Middle frontal gyrus (tissue), 1 donor: ENCODE measurements around the gene ATP2A3.
A peak's percentile ranks its signal among the peaks of the same experiment; 100 is the strongest.

Experiments used
- DNase-seq: peaks from one replicate; pipeline ENCODE4 v3.0.0-alpha.2; 2015; ENCODE audit warnings: low spot score; ENCODE audit errors: extremely low spot score

ATP2A3 gene

DNA sequence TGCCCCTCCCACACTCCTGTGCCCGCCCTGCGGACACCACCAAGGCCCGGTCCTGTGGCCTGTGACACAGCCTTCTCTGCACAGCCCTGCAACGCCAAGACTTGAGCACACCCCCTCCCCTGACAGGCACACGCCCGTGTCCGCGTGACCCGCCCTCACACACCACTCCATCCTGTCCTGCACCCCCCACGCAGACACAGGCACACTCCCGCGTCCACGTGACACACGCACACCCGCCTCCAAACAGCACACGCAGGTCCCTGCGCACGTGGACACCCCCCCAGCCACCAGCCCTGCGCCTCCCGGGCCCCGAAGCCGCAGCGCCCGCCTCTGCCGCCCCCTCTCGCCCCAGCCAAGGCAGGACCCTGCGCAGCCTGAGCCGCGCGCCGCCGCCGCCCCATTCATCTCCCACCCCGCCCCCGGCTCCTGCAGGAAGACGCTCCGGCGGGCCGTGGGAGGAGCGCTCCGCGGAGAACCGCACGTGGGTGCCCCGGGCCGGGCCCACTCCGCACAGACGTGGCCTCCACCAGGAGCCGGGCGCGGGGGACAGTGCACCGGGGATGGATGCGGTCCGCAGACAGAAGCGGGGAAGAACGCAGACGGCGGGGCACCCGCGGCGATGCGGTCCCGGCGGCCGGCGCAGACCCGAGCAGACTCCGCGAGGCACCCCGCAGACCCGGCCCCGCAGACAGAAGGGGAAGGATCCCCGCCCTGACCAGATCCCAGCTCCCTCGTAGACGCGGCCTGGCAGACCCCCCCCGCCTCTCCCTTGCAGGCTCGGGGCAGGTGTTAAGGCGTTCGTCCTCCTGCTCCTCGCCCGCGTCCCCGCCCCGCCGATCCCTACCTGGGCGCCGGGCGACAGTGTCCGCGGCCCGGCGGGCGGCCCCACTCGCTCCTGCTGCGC, 71.9 kb downstream of the ATP2A3 start:
- peak; percentile 29 for DNase-seq

GRCh38 chr17:3891626-3892094, 72.6 kb downstream of the ATP2A3 start:
- no peak for DNase-seq

DNA sequence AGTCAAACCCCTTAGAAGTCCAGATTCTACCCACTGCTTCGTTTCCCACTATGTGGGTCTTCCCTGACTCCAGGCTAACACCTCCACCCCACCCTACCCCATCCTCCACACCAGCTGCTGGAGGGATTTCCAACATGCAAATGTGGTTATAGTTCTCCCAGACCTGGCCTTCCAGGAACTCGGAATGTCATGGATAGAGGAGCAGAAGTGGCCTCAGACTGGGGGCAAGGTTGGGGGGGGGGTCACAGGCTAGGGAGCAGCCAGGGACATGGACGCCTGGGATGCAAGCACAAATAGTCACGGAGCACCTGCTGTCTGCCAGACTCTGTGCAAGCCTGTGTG, 73.4 kb downstream of the ATP2A3 start:
- DNase-seq = no peak

- DNase-seq = no peak
Measured at GRCh38 chr17:3890082-3890877, 74.0 kb downstream of the ATP2A3 start.

DNA sequence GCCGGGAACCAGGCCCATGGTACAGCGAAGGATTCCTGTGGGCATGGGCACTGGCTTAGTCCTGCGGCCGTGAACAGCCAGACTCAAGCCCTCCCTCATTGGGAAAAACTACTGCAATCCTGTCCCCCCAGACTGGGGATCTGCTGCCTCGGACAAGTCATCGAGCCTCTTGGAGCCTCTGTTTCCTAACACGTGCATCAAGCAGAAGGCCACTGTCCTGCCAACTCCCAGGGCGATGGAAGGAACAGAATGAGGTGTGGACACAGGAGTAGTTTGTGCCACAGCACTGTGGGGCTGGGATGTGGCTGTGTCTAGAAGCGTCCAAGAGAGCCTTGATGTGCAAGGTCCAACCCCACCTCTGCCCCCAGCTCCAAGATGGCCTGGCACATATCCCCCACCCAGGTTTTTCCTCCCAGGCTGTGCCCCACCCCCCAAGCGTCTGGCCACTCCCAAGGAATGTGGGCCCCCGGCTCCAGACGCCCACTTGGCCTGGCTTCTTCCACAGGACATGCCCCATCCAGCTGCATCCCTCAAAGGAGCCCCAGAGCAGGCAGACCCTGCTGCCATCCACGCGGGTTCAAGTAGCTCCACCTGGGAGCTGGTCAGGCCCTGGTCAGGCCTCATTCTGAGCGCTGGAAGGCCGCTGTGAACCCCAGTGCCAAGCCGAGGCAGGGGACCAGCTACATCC, 74.8 kb downstream of the ATP2A3 start:
- DNase-seq = no peak

DNA sequence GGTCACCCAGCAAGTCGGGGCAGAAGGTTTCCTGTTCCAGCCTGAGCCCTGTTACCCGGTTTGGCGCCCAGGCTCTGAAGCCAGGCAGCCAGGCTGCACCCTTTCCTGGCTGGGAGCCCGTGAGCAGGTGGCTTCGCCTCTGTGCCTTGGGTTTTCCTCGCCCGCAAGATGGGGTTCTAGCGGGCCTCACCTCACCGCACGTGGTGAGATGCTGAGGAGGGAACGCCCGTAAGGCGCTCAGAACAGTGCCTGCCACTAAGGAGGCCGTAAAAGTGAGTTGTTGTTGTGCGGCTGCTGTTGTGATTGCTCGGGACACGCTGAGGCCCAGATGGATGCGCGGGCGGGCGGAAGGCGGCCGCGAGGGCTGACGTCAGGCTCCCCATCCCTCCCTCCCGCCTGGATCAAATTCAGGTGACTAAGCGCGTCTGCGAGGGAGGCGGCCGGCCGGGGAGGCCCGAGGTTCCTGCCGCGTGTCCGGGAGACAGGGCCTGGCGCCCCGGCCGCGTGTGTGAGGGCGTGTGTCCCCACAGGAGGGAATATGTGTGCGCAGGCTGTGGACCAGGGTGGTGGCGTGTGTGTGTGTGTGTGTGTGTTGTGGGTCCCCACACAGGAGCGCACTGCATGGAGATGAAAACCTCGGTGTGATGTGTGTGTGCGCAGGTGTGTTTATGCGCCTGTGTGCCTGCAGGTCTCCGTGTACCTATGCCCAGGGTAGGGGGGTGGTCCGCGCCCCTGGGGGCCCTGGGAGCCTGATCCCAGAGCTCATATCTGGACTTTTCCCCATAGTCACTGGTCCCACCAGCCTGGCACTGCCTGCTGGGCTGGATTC, 75.7 kb downstream of the ATP2A3 start:
- peak; percentile 67 for DNase-seq

DNA sequence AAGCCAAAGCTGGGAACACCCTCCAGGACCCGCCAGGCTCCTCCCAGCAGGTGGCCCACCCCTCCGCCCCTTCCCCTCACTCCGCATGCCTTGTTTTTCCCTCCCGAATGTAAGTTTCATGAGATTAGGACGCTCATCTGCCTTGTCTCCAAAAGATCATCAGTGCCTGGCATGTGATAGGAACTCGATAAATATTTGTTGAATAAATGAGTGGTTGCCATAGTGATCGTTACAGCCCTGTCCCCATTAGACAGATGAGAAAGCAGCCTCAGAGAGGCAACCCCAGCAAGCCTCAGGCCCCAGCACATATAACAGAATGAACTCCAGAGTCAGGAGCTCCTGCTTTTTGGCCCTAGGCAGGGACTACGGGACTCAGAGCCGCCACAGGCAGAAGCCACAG, 76.4 kb downstream of the ATP2A3 start:
- no peak for DNase-seq

DNA sequence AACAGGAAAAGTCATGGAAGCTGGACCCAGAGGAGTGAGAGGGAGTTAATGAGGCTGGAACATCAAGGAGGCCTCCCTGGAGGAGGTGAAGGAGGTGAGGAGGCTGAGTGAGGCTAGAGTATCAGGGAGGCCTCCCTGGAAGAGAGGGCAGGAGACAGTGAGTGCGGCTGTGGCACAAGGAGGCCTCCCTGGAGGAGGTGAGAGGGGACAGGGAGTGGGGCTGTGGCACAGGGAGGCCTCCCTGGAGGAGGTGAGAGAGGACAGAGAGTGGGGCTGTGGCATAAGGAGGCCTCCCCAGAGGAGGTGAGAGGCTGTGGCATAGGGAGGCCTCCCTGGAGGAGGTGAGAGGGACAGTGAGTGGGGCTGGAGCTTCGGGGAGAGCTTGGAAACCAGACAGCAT, 76.8 kb downstream of the ATP2A3 start:
- DNase-seq = no peak

DNA sequence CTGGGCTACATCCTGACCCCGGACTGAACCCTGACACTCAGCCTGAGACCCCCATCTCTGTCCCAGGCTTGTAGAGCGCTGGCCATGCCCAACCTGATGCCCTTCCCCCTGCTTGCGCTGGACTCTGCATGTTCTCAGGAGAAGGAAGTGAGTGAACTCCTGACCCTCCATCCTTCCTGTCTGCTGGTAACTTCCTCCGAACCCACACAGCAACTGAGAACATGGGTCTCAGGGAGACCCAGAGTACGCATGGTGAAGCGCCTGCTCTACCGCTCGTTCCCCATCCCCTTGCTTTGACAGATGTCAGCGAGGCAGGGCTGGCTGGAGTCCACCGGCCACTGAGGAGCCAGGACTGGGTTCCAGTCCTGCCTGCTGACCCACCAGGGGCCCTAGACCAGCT, 77.5 kb downstream of the ATP2A3 start:
- DNase-seq = no peak

DNA sequence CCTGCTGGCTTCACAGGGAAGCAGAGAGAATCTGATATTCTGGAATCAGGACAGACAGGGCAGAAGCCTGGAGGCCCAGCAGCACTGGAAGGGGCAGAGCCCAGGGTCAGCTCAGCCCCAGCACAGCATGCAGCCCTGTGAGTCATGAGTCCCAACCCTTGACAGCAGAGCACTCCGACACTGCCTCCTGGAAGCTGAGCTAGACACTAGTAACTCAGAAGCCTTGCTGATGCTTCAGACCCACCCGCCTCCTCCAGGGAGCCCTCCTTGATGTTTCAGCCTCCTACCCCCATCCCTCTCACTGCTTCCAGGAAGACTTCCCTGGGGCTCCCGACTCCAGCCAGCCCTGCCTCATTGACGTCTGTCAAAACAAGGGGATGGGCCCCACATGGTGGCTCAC, 78.3 kb downstream of the ATP2A3 start:
- no peak for DNase-seq

DNA sequence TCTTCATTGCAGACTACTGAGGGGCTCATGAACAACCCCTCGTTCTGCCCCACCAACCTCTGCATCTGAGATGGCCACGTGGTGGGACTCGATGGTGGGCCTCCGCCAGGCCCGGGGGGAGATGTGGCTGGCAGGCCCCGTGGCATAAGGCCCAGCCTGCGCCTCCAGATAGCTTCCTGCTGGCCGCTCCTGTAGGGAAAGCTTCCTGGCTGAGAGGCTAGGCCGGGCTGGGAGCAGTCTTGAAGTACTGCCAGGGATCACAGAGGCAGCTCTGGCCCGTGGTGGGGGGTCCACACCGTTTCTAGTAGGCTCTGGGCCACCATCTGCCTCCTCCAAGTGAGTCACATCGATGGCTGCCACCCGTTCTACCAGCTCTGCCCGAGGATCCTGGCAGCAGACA, 79.0 kb downstream of the ATP2A3 start:
- no peak for DNase-seq

DNA sequence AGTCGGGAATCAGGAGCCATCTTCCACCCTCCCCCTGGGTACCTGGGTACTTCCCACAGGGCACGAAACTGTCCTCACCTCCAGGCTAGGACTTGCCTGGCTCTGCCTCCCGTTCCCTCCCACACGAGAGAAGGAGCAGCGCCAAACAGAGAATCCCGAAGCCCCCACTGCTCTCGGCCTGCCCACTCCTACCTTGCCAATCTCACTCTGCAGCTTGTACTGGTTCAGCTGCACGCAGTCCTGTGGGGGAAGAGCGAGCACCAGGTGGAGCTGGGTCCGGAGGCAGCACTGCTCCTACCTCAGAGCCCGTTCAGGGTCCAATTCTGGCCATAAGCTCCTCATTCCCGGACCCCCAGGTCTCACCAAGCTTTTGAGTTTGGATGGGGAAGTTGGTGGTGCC, 80.0 kb downstream of the ATP2A3 start:
- no peak for DNase-seq

- DNase-seq = no peak
Measured at GRCh38 chr17:3882276-3882675, 82.0 kb downstream of the ATP2A3 start.

DNA sequence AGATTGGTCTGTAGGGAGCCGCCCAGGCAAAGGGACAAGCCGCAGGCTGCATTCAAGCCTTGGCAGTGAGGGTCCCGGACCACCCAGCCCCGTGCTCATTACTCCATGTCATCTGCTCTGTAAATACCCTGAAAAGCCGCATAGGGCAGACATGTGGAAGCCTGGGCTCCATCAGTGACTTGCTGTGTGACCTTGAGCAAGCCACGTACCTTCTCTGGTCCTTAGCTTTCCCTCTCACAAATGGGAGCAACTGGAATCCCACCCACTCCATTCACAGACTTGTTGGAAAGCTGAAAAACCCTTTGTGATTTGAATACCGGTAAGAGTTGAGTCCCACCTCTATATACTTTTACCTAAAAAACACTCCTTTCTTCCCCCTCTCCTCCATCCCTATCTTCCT, 83.3 kb downstream of the ATP2A3 start:
- no peak for DNase-seq

DNA sequence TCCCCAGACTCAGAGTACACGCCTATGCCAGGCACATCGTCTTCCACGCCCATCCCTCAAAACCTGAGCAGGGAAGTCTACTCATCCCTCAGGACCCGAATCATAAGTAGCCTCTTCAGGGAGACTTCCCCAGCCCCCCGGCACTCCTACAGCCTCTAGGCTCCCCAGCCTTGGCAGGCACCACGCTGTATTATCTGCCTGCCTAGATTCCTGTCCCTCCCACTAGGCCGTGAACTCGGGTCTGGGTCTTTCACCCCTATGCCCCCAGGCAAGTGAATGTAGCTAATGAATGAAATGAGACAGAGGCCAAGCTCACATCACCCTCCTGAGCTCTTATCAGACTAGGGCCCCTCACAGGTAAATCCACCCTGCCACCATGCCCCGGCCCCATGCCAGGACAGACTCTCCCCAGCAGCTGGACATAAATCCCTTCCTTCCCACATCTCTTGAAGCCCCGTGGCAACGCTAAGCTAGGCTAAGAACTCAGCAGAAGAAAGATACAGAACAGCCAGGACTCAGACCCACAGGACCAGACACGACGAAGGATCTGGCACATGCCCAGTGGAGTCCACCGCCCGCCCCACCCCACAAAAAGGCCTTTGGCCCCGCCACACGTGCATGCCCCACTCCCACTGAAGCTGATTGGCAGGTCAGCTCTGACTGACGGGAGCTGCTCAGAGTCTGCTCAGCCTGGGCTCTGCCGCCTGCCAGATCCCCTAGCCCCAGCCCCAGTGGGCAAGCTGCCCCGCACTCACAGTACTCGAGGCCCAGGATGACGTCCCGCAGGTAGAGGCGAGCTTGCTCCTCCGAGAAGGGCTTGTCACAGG, 84.4 kb downstream of the ATP2A3 start:
- no peak for DNase-seq

- no peak for DNase-seq
Measured at GRCh38 chr17:3879186-3879585, 85.1 kb downstream of the ATP2A3 start.

GRCh38 chr17:3877220-3877619, 87.0 kb downstream of the ATP2A3 start:
- no peak for DNase-seq

DNA sequence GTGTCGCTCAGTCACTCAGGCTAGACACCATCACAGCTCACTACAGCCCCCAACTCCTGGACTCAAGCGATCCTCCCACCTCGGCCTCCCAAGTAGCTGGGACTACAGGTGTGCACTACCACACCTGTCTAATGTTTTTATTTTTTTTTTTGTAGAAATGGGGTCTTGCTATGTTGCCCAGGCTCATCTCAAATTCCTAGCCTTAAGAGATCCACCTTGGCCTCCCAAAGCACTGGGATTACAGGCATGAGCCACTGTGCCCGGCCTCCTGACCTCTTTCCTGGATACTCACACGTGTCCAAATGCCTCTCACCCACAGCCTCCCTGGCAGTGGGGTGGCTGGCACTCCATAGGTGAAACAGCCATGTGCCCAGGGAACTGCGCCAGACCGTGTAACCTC, 88.9 kb downstream of the ATP2A3 start:
- DNase-seq = no peak
